ENCODE measurements around the gene CCDC134. TPM values are rescaled to one million over a fixed set of nuclear protein-coding genes. Genes with fewer than 3 reads are reported as not detected.

Gene CCDC134
- polyA plus RNA-seq, 1 donor from 2014 or later = 2.2 TPM

DNA sequence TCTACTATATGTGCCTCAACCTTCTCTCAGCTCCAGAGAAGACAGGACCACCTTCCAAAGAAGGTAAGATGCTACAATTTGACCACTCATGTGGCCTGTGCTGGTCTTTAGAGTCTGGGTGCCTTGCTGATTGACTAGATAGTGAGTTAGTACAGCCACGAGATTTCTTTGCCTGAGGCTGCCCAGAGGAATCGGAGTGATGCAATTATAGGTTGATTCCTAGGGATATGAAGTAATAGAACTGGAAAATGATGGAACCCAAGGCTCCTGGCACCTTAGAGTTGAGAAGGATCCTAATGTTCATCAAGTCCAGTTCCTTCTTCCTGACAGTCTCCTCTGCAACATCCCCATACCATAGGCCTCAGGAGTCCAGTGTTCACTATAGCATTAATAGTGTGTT, 46.5 kb upstream of the CCDC134 start:
- H3K27ac ChIP-seq (ENCODE audit: low read length) = no peak overlapping the region
- no peaks in the 10 kb centered on the region for H3F3A ChIP-seq (ENCODE audit: insufficient read depth, low read length, poor library complexity, severe bottlenecking)
- H3K9me3 ChIP-seq (ENCODE audit: low read length) = no peaks in the 10 kb centered on the region
- no peaks in the 10 kb centered on the region for H4K20me1 ChIP-seq (ENCODE audit: insufficient read depth)
- TF ChIP-seq EZH2 (IDR thresholded peaks at IDR 0.05; ENCODE audit: borderline replicate concordance, insufficient read depth, low read length, poor library complexity, severe bottlenecking) = no peak
- no peak for TF ChIP-seq POLR2AphosphoS5 (IDR thresholded peaks at IDR 0.05)
- TF ChIP-seq, protein P1, sequence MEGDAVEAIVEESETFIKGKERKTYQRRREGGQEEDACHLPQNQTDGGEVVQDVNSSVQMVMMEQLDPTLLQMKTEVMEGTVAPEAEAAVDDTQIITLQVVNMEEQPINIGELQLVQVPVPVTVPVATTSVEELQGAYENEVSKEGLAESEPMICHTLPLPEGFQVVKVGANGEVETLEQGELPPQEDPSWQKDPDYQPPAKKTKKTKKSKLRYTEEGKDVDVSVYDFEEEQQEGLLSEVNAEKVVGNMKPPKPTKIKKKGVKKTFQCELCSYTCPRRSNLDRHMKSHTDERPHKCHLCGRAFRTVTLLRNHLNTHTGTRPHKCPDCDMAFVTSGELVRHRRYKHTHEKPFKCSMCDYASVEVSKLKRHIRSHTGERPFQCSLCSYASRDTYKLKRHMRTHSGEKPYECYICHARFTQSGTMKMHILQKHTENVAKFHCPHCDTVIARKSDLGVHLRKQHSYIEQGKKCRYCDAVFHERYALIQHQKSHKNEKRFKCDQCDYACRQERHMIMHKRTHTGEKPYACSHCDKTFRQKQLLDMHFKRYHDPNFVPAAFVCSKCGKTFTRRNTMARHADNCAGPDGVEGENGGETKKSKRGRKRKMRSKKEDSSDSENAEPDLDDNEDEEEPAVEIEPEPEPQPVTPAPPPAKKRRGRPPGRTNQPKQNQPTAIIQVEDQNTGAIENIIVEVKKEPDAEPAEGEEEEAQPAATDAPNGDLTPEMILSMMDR (IDR thresholded peaks at IDR 0.05; ENCODE audit: poor library complexity, severe bottlenecking) = no peak
- TF ChIP-seq, protein P2, sequence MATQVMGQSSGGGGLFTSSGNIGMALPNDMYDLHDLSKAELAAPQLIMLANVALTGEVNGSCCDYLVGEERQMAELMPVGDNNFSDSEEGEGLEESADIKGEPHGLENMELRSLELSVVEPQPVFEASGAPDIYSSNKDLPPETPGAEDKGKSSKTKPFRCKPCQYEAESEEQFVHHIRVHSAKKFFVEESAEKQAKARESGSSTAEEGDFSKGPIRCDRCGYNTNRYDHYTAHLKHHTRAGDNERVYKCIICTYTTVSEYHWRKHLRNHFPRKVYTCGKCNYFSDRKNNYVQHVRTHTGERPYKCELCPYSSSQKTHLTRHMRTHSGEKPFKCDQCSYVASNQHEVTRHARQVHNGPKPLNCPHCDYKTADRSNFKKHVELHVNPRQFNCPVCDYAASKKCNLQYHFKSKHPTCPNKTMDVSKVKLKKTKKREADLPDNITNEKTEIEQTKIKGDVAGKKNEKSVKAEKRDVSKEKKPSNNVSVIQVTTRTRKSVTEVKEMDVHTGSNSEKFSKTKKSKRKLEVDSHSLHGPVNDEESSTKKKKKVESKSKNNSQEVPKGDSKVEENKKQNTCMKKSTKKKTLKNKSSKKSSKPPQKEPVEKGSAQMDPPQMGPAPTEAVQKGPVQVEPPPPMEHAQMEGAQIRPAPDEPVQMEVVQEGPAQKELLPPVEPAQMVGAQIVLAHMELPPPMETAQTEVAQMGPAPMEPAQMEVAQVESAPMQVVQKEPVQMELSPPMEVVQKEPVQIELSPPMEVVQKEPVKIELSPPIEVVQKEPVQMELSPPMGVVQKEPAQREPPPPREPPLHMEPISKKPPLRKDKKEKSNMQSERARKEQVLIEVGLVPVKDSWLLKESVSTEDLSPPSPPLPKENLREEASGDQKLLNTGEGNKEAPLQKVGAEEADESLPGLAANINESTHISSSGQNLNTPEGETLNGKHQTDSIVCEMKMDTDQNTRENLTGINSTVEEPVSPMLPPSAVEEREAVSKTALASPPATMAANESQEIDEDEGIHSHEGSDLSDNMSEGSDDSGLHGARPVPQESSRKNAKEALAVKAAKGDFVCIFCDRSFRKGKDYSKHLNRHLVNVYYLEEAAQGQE (IDR thresholded peaks at IDR 0.05; ENCODE audit: borderline replicate concordance) = no peak
- no peak for TF ChIP-seq EP300 (conservative IDR thresholded peaks at IDR 0.05; ENCODE audit: poor library complexity, severe bottlenecking)
- no peak for TF ChIP-seq SMC3 (conservative IDR thresholded peaks at IDR 0.05; ENCODE audit: poor library complexity)
- no peak for TF ChIP-seq MXI1 (conservative IDR thresholded peaks at IDR 0.05; ENCODE audit: poor library complexity, severe bottlenecking)
- TF ChIP-seq TAF1 (IDR thresholded peaks at IDR 0.05; ENCODE audit: low read depth) = no peak
- TF ChIP-seq RAD21 (conservative IDR thresholded peaks at IDR 0.05) = no peak
- H3K79me2 ChIP-seq (replicated peaks; ENCODE audit: insufficient read depth, low read length) = no peaks in the 10 kb centered on the region
- no peak overlapping the region for H3K9ac ChIP-seq (ENCODE audit: low read length)
- H3K36me3 ChIP-seq (ENCODE audit: insufficient read depth, low read length) = no peaks in the 10 kb centered on the region
- no peaks in the 10 kb centered on the region for H3K27me3 ChIP-seq (ENCODE audit: insufficient read depth, low read depth, low read length)
- H3K4me3 ChIP-seq (ENCODE audit: low read length) = no peak overlapping the region
- no peaks in the 10 kb centered on the region for H3K9me2 ChIP-seq (ENCODE audit: insufficient read depth, low read length)
- no peak overlapping the region for H3K4me2 ChIP-seq (ENCODE audit: low read length)
- H2AFZ ChIP-seq (ENCODE audit: low read depth, low read length) = no peak overlapping the region

DNA sequence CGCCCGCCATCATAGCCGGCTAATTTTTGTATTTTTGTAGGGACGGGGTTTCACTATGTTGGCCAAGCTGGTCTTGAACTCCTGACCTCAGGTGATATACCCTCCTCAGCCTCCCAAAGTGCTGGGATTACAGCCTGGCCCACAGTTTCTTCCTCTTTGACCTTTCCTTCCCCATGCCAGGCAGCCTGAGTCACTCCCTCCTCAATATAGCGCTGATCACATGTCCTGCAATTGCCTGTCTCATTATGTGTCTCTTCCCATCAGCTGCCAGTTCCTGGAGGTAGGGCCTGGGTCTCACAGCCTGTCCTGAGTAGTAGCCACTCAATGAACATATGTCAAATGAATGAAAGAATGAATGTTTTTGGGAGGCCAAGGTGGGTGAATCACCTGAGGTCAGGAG, 43.0 kb upstream of the CCDC134 start:
- Histone ChIP-seq H3F3A (ENCODE audit: insufficient read depth, low read length, poor library complexity, severe bottlenecking) (no peaks in the 10 kb centered on the region), H4K20me1 (ENCODE audit: insufficient read depth) (no peaks in the 10 kb centered on the region), H3K4me2 (ENCODE audit: low read length) (no peak overlapping the region), H3K36me3 (ENCODE audit: insufficient read depth, low read length) (no peaks in the 10 kb centered on the region), H3K79me2 (replicated peaks; ENCODE audit: insufficient read depth, low read length) (no peaks in the 10 kb centered on the region), H2AFZ (ENCODE audit: low read depth, low read length) (no peak overlapping the region), H3K27ac (ENCODE audit: low read length) (no peak overlapping the region), H3K9ac (ENCODE audit: low read length) (no peak overlapping the region), H3K27me3 (ENCODE audit: insufficient read depth, low read depth, low read length) (no peaks in the 10 kb centered on the region), H3K9me3 (ENCODE audit: low read length) (no peaks in the 10 kb centered on the region), H3K9me2 (ENCODE audit: insufficient read depth, low read length) (no peaks in the 10 kb centered on the region), H3K4me3 (ENCODE audit: low read length) (no peak overlapping the region)
- no peak for TF ChIP-seq SMC3 (conservative IDR thresholded peaks at IDR 0.05; ENCODE audit: poor library complexity)
- no peak for TF ChIP-seq EP300 (conservative IDR thresholded peaks at IDR 0.05; ENCODE audit: poor library complexity, severe bottlenecking)
- TF ChIP-seq, protein P1 (IDR thresholded peaks at IDR 0.05; ENCODE audit: poor library complexity, severe bottlenecking) = no peak
- TF ChIP-seq MXI1 (conservative IDR thresholded peaks at IDR 0.05; ENCODE audit: poor library complexity, severe bottlenecking) = no peak
- TF ChIP-seq EZH2 (IDR thresholded peaks at IDR 0.05; ENCODE audit: borderline replicate concordance, insufficient read depth, low read length, poor library complexity, severe bottlenecking) = no peak
- TF ChIP-seq, protein P2 (IDR thresholded peaks at IDR 0.05; ENCODE audit: borderline replicate concordance) = no peak
- TF ChIP-seq RAD21 (conservative IDR thresholded peaks at IDR 0.05) = no peak
- TF ChIP-seq POLR2AphosphoS5 (IDR thresholded peaks at IDR 0.05) = no peak
- TF ChIP-seq TAF1 (IDR thresholded peaks at IDR 0.05; ENCODE audit: low read depth) = no peak
